MV-4-11 (cell line): ENCODE results near the gene HDAC4.

Source experiments
- DNase-seq: peaks from one replicate; lab custom pipeline; 2025; lab: John Stamatoyannopoulos, UW

HDAC4 gene

DNA sequence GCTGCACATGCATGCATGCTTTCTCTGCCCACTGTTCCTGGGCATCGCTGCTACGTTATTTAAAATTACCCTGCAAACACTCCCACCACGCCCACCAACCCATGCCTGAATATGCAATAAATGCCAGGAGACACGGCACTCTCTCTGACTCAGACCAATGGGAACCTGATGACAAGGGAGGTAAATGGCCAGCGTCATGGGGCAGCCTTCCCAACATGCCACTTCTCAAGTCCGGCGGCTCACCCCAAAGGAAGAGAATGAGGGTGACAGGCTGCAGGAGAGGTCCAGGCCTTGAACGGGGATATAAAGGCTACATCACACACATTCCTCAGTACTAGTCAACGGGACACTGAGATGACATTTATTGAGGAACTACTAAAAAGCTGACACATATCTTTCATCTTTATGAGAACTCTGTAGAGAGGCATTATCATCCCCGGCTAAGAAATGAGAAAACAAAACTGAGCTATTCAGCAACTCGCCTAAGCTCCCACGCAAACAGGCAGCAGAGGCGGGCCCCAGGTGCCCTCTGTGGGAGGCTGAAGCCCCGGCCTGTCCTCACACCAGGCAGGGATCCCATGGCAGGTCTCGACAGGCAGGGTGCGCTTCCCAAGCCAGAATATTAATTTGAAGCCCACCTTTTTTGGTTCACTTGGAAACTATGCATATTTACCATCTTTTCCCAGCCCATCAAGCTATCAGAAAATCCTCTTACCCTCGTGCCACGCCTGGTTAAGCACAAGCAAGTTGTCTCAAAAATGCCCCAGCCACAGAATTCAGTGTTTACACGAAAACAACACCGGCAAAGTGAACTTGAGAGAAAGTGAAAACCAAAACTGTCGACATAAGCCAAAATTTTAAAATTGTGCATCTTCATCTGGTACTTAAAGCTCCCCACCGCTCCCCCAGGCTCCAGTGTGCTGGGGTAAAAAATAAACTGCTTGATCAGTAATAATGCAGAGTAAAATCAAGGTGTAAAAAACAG, 166.3 kb downstream of the HDAC4 start:
- DNase-seq = no peak

DNA sequence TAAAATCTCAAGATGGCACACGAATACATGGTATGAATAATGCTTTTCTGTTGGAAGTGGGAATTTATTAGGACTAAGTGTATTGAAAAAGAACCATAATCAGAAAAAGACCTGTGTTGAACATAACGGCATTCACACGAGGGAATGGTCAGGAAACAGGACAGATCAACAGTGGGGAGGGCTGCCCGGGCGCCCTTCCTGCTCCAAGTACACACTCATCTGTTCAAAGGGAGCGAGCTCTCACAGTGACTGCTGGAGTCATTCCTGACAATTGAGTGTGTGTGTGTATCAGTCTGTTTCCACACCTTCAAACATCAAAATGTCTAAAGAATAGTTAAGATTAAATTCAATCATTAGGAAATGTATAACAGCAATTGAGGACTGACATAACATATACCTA, 167.2 kb downstream of the HDAC4 start:
- no peak for DNase-seq

DNA sequence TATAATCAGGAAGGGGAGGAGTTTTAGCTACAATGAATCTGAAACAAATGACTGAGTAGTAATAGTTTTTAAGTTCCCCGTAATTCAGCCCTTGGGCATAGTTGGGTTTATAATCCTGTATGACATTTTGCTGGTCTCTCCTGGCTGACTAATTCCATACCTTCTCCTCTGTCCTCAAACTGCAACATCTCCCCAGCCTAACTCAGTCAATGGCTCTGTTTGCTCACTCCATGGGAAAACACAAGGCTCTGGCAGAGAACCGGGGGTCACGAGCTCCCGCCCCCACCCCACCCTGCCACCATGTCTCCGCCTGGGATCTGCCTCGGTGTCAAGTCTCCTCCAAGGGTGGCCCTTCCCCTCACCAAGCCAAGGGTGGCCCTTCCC, 168.6 kb downstream of the HDAC4 start:
- DNase-seq = peak; percentile 21

DNA sequence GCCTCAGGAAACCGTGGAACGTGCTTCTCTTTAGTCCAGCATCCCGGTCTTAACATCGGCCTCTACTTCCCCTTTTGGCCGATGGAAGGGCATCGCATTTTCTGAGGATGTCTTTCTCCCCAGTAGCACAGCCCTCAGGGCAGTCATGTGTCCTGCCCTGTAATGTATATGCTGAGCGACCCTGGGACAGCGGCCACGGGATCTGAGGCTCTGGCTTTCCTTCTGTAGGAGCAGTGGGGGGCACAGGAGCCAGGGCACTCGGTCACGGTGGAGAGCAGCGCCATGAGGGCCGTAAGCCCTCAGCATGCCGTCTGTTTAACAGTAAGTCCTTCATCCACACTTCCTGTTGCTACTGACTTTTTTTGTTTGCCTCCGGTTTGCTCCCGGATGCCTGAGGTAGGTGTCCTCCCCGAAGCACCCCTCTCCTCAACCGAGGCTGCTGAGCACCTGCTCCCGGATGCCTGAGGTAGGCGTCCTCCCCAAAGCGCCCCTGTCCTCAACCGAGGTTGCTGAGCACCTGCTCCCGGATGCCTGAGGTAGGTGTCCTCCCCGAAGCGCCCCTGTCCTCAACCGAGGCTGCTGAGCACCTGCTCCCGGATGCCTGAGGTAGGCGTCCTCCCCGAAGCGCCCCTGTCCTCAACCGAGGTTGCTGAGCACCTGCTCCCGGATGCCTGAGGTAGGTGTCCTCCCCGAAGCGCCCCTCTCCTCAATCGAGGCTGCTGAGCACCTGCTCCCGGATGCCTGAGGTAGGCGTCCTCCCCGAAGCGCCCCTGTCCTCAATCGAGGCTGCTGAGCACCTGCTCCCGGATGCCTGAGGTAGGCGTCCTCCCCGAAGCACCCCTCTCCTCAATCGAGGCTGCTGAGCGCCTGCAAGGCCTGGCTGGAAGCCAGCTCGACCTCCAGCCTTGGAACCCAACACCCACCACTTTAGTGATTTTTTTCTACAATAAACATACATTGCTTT, 169.3 kb downstream of the HDAC4 start:
- peak; percentile 43 for DNase-seq

DNA sequence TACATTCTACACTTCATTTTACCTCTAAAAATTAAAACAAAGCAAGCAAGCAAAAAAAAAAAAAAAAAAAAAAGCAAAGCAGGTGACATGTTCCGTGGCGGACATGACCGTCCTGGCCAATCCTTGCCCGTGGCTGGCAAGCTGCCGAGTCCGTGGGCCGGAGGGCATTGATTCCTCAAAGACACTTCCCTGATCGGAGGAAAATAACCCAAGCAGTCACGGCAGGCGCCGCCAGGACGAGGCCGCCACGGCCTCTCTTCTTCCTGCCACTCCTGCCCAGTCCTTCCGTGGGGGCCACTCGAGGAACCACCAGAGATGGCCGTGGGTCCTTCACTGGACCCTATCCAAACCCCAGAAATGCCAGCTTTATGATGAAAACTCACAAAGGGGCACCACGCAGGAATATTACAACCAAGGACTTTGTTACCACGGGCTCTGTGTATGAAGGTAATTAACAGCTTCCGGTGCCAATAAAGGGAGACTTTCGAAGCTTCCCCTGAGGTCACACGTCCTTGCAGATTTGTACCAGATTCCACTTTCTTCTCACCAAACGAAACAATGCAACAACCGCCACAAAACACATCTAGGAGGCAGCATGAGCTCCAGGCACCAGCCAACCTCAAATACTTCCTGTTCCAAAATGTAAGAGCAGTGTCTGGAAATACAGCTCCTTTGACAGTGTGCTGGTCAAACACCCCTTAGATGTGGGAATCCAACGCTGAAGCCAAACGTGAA, 170.3 kb downstream of the HDAC4 start:
- peak; percentile 88 for DNase-seq

DNA sequence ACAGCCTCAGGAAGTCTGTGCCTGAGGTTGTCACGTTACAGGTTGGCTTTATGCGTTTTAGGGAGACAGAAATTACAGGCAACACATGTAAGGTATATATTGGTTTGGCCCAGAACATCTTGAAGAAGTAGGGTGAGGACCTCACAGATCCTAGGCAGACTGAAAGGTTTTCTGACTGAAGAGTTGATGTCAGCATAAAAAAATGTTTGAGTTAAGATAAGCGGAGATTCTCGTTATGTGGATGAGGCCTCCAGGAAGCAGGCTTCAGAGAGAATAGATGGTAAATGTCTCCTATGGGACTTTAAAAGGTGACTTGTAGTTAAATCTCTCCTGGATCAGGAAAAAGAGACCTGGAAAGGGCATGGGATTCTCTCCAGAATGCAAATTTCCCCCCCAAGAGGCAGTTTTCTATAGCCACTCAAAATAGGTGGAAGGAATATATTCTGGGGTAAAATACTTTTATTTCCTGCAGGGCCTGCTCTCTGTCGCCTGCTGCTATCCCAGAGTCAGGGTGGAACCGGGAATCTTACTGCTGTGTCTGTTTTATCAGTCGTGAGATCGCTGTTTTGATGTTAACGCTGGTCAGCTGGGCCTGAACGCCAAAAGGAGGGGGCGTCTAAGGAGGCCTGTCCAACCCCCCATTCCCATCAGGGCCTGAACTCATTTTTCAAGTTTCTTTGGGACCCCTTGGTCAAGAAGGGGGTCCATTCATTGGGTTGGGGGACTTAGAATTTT, 171.1 kb downstream of the HDAC4 start:
- DNase-seq = no peak

DNA sequence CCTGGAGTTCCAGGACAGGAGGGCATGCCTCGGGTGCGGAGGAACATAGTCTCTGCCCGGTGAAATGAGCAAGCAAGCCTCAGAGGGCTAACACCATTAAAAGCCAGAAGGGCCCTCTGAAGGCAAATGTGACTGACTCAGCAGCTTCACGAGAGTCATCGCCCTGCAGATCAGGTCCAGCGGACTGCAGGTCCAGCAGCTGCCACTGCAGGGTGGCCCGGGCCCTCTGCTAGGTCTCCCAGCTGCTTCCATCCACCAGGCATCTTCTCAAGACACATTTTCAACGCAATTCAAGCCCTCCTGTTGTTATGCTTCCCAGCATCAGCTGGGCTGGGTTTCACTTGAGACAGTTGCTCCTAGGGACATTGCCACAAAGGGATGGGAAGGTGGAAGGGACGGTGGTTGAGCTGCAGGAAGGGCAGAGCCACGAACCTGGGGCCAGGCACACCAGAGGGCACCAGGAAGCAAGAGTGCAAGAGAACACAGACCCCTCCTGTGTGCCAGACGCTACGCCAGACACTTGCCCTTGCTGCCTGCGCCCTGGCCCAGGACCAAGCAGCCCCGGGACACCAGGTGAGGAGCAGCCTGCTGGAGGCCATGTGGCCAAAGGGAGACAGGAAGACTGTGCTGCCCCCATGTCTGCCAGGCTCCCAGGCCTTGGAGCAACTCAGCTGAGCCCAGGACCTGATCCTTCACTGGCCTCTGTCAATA, 173.0 kb downstream of the HDAC4 start:
- DNase-seq = no peak

DNA sequence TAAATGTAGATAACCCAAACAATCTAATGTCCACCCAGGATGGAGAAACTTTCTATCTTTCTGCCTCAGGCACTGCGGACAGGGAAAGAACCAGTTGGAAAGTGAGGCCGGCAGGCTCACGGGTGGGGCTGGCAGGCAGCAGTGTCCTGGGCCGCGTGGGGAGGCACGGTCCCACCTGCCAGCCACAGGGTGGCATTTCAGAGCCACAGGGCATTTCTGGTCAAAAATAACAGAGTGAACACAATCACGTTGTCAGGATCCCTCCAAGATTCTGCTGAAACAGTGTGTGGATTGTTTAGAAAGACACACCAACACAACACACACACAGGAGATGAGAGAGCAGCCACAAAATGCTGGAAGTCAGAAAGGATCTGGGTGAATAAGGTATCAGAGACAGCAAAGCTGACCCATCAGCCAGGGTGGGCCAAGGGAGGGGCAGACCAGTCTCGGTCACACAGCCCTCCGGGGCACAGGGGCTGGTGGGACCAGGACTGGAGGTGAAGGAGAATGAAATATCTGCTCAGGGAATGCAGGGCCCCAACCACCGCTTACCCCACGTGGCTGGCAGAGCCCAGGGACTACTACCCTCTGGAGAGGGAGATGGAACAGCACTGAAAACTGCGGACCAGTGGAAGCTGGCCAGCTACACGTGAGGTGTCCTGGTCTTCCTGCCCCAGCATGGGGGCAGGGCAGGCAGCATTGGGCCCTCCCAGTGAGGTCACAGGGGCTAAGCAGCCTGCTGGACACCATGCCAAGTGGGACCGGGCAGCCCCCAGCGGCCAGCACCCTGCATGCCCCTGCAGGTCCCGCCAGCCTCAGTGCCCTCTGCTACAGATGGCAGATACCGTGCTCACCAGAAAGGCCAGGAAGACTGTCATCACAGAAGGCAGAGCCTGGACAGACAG, 173.9 kb downstream of the HDAC4 start:
- DNase-seq = no peak

DNA sequence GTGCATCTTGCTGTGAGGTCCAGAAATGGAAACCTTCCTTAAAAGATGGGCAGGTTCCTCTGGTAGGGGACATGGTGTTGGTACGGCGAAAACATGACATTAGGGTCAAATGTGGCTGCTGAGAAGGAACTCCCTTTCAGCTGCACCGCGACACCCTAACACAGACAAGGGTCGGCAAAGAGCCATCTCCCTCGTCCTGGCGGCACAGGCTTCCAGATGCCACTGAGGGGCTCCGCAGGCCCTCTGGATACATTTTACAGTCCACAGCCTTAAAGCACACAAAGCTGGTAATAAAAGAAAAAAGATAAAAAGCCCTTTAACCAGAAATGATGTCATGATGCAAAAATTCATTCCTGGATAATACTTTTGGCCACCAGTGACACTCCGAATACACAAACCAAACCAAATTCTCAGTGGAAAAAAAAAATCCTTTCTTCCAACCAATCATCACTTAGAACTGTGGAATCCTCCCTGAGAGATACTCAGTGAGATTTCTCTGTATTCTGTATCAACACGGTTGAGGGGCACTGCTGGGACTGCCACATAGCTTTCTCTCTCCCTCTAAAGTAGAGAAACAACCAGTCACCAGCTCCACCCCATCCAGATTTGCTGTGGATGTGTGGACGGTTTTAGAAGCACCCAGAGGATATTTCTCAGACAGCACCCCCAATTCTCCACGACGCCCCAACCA, 174.8 kb downstream of the HDAC4 start:
- DNase-seq = no peak

DNA sequence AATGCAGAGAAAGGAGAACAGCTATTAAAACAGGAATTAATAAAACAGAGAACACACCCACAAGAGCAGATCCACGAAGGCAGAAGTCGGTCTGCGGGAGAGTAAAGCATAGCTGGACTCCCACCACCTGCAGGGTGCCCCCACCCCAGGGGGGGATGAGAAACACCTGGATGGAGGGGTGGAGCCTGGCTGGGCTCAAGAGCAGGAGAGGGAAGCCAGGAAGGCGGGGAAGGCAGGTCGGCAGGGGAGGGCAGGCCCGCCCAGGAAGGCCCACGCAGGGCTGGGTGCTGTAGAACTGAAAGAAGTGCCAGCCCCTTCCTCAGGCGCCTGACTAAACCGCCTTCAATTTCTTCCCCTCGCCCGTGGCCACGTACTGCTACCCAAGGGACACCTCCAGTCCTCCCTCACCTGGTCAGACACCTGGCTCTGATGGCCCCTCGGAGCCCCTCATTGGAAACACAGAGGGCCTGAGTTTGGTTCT, 175.4 kb downstream of the HDAC4 start:
- DNase-seq = no peak

DNA sequence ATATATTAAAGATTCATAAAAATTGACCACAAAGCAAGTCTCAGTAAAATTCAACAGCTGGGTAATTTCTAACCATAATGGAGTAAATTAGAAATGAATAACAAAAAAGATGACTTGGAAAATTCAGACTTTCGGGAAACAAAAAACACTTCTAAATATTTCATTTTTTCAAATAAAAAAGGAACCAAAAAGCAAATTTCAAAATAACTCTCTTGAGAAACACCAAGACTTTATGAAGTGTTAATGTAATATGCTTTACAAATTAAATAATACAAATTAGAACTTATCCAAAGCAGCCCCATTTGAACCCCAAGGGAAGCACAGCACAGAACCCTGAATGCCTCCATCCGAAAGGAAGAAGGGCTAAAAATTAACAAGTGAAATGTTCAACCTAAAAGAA, 175.9 kb downstream of the HDAC4 start:
- no peak for DNase-seq

DNA sequence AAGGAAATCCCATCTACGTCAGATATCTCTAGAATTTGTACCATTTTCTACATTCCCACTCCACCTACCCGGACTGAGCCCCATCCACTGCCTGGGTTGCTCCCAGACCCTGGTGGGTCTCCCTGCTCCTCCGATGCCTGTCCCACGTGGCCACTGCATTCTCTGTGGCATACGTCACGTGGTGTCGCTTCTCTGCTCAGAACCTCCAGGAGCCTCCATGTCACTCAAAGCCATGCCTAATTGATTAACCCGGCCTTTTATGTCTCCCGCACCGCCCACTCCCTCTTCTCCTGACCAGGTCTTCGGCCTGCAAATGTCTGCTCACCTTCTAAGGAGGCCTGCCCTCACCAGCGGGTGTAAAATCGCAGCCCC, 176.6 kb downstream of the HDAC4 start:
- DNase-seq = no peak

DNA sequence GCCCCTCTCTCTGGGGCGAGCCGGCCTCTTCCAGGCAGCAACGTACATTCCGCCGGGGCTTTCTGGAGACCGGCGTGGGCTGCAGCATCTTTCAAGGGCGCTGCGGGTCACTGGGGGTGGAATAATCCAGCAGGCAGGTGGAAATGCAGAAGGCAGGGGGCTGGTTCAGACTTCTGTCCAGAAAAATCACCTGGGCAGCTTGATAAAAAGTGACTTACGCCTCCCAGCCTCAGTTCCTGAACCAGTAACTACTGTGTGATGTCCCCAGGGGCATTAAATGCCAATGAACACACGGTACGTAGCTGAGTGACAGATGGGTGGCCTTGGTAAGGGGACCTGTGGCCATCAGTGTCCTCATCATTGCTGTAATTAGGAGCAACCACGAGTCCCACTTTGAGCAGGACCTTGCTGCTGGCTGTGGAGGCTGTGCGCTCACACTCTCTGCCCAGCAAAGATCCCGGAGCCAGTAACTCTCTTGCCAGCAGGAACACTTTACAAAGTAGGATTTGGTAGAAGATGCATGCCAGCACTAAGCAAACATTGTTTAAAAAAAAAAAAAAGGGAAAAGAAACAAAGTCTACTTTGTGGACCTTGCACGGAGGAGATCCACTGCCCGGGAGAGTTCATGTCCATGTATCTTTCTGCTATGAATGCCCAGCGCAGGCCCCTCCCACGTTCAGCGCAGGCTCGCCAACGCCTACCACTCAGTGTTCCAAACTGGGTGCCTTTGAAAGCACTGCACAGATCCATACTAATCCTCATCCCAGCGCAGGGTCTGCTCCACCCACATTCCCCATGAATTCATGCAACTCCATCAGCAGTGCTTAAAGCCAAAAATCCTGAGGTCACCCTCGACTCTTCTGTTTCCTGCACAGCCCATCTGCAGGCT, 177.3 kb downstream of the HDAC4 start:
- DNase-seq = peak; percentile 46

DNA sequence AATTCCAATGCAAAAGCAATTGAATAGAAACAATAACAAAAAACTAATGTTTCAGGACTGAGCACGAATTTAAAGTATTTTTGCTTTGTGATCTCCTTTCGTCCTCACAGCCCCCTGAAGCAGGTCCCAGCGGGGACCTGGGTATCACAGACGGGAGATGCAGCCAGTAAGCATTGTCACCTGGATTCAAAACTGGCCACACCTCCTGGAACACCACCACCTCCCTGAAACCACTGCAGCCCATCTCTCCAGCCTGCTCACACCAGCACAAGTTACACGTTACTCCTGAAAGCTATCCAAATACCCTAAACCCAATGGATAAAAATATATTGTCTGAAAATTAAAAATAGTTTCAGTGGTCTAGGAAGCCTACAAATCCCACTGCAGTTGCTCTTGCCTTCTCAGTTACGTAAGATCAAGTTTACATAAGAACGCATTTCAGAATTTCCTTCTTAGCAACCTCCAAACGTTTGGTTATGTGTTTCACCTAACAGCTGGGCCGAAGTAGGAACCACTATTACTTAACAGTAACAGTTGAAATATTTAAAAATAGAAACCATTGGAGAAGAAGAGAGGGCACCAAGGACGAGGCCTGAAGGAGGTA, 178.0 kb downstream of the HDAC4 start:
- peak; percentile 99 for DNase-seq

DNA sequence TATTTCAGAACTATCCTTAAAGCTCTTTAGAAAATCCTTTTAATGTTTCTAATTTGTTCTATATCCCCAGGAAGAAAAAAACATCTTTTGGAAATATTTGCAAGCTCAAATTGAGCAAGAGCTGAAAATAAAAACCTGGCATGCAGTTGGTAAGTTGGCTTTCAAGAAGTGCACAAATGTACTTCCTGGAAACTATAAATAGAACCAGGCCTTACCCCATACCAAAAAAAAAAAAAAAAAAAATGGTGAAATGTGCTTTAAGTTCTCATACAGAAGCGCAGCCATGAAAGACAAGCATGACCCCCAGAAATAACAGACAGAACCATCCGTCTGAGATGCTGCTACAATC, 178.5 kb downstream of the HDAC4 start:
- DNase-seq = peak; percentile 93

DNA sequence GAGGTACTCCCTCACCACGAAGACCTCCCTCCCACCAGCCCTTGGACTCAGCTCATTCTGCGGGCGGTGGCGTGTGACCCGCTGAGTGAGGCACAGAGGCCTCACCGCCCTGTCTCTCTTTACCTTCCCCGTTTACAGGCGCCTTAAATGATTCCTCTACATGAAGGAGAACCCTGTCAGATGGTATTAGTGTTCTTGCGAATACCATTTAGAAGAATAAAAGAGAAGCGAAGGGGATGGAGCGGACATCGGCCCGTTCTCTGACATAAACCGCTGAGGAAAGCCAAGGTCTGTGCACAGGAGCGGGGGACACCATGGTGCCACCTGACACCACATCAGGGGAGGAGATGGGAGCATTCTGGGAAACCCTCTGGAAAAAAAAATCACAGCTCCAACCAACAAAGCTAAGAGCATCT, 179.8 kb downstream of the HDAC4 start:
- DNase-seq = no peak

DNA sequence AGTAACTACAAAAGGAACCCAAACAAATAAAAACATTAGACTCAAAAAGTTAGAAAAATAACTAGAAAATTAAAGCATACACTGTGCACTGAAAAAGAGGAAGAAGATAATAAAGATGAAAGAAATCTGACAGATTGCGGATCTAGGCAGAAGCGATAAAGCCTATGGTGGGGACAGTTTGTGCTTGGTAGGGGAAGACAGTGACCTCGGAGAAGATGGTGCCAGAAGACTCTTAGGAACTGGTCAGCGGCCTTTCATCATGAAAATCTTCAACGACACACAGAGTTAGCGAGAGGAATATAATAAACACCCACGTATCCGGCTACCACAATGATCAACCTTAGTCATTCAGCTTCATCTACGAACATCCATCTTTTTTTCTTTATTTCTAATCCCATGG, 180.5 kb downstream of the HDAC4 start:
- peak; percentile 79 for DNase-seq
